HCT116 (cell line): ENCODE data around the gene DYNC1I1. TPM values are rescaled to one million over a fixed set of nuclear protein-coding genes. Genes with fewer than 3 reads are reported as not detected.

Source experiments
- ATAC-seq: fragments of 200-7000 bp; cut with Tn5 transposase; 2 replicates; pipeline ENCODE4 v1.9.1; 2020; ENCODE audit warnings: mild to moderate bottlenecking, moderate library complexity
- BruUV-seq: library from RNA; stranded (reverse); fragments of 400-500 nt; replicated peaks from 2 replicates; lab custom pipeline; 2021; lab: Mats Ljungman, UMichigan
- CTCF ChIA-PET: fragments of 300-600 bp; sonication (Branson Sonifier 250); formaldehyde crosslinking; loops from one replicate; lab custom pipeline; 2021; ENCODE audit warnings: antibody characterized with exemption; lab: Charles Lee
- POLR2A ChIA-PET: fragments of 300-600, 350-600 bp; sonication (Branson Sonifier 250); formaldehyde crosslinking; loops from one replicate; lab custom pipeline; 2021; ENCODE audit warnings: antibody characterized with exemption; lab: Charles Lee
- RAD21 ChIA-PET, 2 experiments: fragments of 300-600 bp; sonication (Branson Sonifier 250); formaldehyde crosslinking; loops; one replicate each; lab custom pipeline; 2023; ENCODE audit warnings: low total read pairs in 2 of 2; ENCODE audit not compliant: uncharacterized antibody in 2 of 2, unreplicated experiment in 2 of 2, low non-redundant PET in 1 of 2; lab: Charles Lee
- DNase-seq: peaks from one replicate; pipeline ENCODE4 v3.0.0-alpha.2; 2010; ENCODE audit warnings: low read depth, low spot score
- H2AFZ ChIP-seq: fragments of 200-600 bp; shearing (Covaris generic), sonication (generic); 2 replicates; pipeline ENCODE4 v1.6.1; 2017; ENCODE audit warnings: low read depth, mixed run types, mixed read lengths, antibody characterized with exemption, low read length; ENCODE audit not compliant: poor library complexity, severe bottlenecking
- H3K27ac ChIP-seq: 2 replicates; pipeline ENCODE4 v1.5.1; 2012; ENCODE audit warnings: low read depth, low read length
- H3K27me3 ChIP-seq: fragments of 200-600 bp; sonication (generic); 2 replicates; pipeline ENCODE4 v1.6.1; 2016; ENCODE audit warnings: mixed run types, low read length, mixed read lengths; ENCODE audit not compliant: insufficient read depth
- H3K36me3 ChIP-seq, 2 experiments: fragments of 200-500 bp in 1 of 2; fragments of 200-600 bp in 1 of 2; sonication (Bioruptor generic) in 1 of 2; sonication (generic) in 1 of 2; 2 replicates each; pipeline versions ENCODE4 v1.5.1 to v1.6.1; 2014 to 2016; ENCODE audit warnings: low read length in 2 of 2, inconsistent platforms in 1 of 2, mixed read lengths in 1 of 2, mixed run types in 1 of 2; ENCODE audit not compliant: insufficient read depth in 2 of 2, control insufficient read depth in 1 of 2
- H3K4me1 ChIP-seq, 2 experiments: fragments of 200-600 bp in 1 of 2; sonication (generic) in 1 of 2; 2 replicates each; pipeline versions ENCODE4 v1.5.1 to v1.6.1; 2012 to 2017; ENCODE audit warnings: low read length in 2 of 2, inconsistent platforms in 1 of 2, mild to moderate bottlenecking in 1 of 2, mixed read lengths in 1 of 2, mixed run types in 1 of 2, moderate library complexity in 1 of 2; ENCODE audit not compliant: insufficient read depth in 2 of 2, control insufficient read depth in 1 of 2
- H3K4me2 ChIP-seq: fragments of 200-600 bp; sonication (generic); 2 replicates; pipeline ENCODE4 v1.6.1; 2017; ENCODE audit warnings: mixed run types, low read length, mixed read lengths
- H3K4me3 ChIP-seq, 2 experiments: fragments of 200-600 bp in 1 of 2; sonication (generic) in 1 of 2; replicated peaks in 1 of 2; 2 replicates each; pipeline ENCODE4 v1.5.1; 2011 to 2016; ENCODE audit warnings: low read length in 2 of 2, control low read depth in 1 of 2, low read depth in 1 of 2, mild to moderate bottlenecking in 1 of 2, mixed read lengths in 1 of 2, mixed run types in 1 of 2
- H3K79me2 ChIP-seq: fragments of 200-600 bp; sonication (generic); 2 replicates; pipeline ENCODE4 v1.6.1; 2017; ENCODE audit warnings: mild to moderate bottlenecking, mixed run types, low read length, moderate library complexity, mixed read lengths; ENCODE audit not compliant: insufficient read depth
- H3K9ac ChIP-seq: fragments of 200-600 bp; sonication (generic); 2 replicates; pipeline ENCODE4 v1.6.1; 2016; ENCODE audit warnings: low read length, mixed read lengths
- H3K9me2 ChIP-seq: fragments of 200-600 bp; sonication (generic), shearing (Covaris generic); 2 replicates; pipeline ENCODE4 v1.6.1; 2017; ENCODE audit warnings: mixed run types, mild to moderate bottlenecking, moderate library complexity; ENCODE audit not compliant: insufficient read depth
- H3K9me3 ChIP-seq, 2 experiments: fragments of 200-500 bp in 1 of 2; fragments of 200-600 bp in 1 of 2; sonication (Bioruptor generic) in 1 of 2; sonication (generic) in 1 of 2; 2 replicates each; pipeline ENCODE4 v1.6.1; 2014 to 2017; ENCODE audit warnings: low read length in 2 of 2, mixed read lengths in 2 of 2, inconsistent platforms in 1 of 2, low read depth in 1 of 2, mild to moderate bottlenecking in 1 of 2, mixed run types in 1 of 2, moderate library complexity in 1 of 2; ENCODE audit not compliant: control insufficient read depth in 1 of 2, insufficient read depth in 1 of 2
- H4K20me1 ChIP-seq: fragments of 200-600 bp; sonication (generic), shearing (Covaris generic); 2 replicates; pipeline ENCODE4 v1.6.1; 2017; ENCODE audit warnings: mixed run types, mild to moderate bottlenecking, moderate library complexity; ENCODE audit not compliant: insufficient read depth
- CBX3 ChIP-seq: IDR thresholded peaks from 2 replicates; pipeline ENCODE4 v1.6.1; 2012; ENCODE audit warnings: low read depth
- EGR1 ChIP-seq: IDR thresholded peaks from 2 replicates; pipeline ENCODE4 v1.6.1; 2012; ENCODE audit warnings: low read depth
- JUND ChIP-seq: IDR thresholded peaks from 2 replicates; pipeline ENCODE4 v1.6.1; 2012
- POLR2A ChIP-seq: IDR thresholded peaks from 2 replicates; pipeline ENCODE4 v1.7.0; 2011; ENCODE audit warnings: borderline replicate concordance; ENCODE audit not compliant: insufficient read depth, insufficient read length; ENCODE audit errors: extremely low read depth
- YY1 ChIP-seq: IDR thresholded peaks from 2 replicates; pipeline ENCODE4 v1.6.1; 2011; ENCODE audit warnings: low read length, low read depth, moderate library complexity, mild to moderate bottlenecking; ENCODE audit not compliant: insufficient replicate concordance; ENCODE audit errors: extremely low read depth
- ZFX ChIP-seq: fragments of 450-650 bp; IDR thresholded peaks from 2 replicates; pipeline ENCODE4 v1.6.1; 2017
- intact Hi-C: fragments of 100-400 bp; cut with micrococcal nuclease; formaldehyde crosslinking; loops from 2 replicates; pipeline ENCODE4 v1.10.0; 2022
- total RNA-seq: library from RNA; stranded (reverse); gene quantifications from one replicate; pipeline ENCODE4 v1.2.1, GENCODE V29; 2021; ENCODE audit not compliant: unreplicated experiment
- TF ChIP-seq, protein P1 (sequence below), 3 experiments: fragments of 200-600 bp in 1 of 3; sonication (generic) in 1 of 3; IDR thresholded peaks in 2 of 3; conservative IDR thresholded peaks in 1 of 3; 2 replicates each; pipeline ENCODE4 v1.5.1; 2012 to 2017; ENCODE audit warnings: low read depth in 2 of 3, low read length in 2 of 3, antibody characterized with exemption in 1 of 3, borderline replicate concordance in 1 of 3, control low read depth in 1 of 3, mild to moderate bottlenecking in 1 of 3, mixed read lengths in 1 of 3, mixed run types in 1 of 3, moderate library complexity in 1 of 3; ENCODE audit not compliant: insufficient read depth in 1 of 3
- TF ChIP-seq, protein P2 (sequence below): IDR thresholded peaks from 2 replicates; pipeline ENCODE4 v1.6.1; 2012; ENCODE audit warnings: low read depth

Gene DYNC1I1
- total RNA-seq, 1 experiment from 2014 or later: not detected

DNA sequence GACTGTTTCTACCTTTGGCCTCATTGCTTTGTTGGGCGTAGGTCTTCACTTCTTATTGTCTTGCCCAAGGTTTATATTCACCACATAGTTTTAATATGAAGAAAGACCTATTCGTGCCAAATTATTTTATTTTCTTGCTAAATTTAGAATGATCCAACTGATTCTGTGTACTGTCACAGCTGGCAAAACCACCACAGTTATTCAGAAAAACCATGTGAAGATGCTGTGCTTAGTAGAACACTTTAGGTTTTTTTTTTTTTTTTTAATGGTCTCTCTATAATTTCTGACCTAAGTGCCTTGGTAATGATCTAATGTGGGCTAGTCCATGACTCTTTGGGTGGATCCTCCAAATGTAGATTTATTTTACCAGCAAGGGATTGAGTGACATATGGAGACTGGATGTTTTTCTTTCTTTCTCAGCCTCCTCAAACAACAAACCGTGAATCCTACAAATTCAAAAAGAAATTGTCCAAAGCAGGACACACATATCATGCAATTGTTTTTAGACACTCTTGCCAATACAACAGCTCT, 243.8 kb downstream of the DYNC1I1 start:
- ChIA-PET RAD21 (no interaction called here), CTCF (no interaction called here), POLR2A (no interaction called here)
- intact Hi-C loops: no loop called here
- peaks cover 32% of the 10 kb centered on the region; the same call in 1 of the 2 replicates for H3K27me3 ChIP-seq
- H3K27ac ChIP-seq: no peak overlapping the region
- no peak overlapping the region for H3K4me2 ChIP-seq
- DNase-seq: no peak
- H3K4me3 ChIP-seq: no peak overlapping the region
- no TSS peak for BruUV-seq
- H2AFZ ChIP-seq: no peak overlapping the region
- no peaks in the 10 kb centered on the region for H3K9me3 ChIP-seq
- ATAC-seq: no peak
- no peaks in the 10 kb centered on the region for H3K79me2 ChIP-seq
- TF ChIP-seq YY1 (no peak), JUND (no peak), POLR2A (no peak), ZFX (no peak), CBX3 (no peak), EGR1 (no peak)
- TF ChIP-seq, protein P1, sequence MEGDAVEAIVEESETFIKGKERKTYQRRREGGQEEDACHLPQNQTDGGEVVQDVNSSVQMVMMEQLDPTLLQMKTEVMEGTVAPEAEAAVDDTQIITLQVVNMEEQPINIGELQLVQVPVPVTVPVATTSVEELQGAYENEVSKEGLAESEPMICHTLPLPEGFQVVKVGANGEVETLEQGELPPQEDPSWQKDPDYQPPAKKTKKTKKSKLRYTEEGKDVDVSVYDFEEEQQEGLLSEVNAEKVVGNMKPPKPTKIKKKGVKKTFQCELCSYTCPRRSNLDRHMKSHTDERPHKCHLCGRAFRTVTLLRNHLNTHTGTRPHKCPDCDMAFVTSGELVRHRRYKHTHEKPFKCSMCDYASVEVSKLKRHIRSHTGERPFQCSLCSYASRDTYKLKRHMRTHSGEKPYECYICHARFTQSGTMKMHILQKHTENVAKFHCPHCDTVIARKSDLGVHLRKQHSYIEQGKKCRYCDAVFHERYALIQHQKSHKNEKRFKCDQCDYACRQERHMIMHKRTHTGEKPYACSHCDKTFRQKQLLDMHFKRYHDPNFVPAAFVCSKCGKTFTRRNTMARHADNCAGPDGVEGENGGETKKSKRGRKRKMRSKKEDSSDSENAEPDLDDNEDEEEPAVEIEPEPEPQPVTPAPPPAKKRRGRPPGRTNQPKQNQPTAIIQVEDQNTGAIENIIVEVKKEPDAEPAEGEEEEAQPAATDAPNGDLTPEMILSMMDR (IDR thresholded peaks at IDR 0.05 in 2 of 3, conservative IDR thresholded peaks at IDR 0.05 in 1 of 3; ENCODE audit: borderline replicate concordance in 1 of 3, insufficient read depth in 1 of 3, low read depth in 2 of 3, low read length in 2 of 3): no peak
- TF ChIP-seq, protein P2, sequence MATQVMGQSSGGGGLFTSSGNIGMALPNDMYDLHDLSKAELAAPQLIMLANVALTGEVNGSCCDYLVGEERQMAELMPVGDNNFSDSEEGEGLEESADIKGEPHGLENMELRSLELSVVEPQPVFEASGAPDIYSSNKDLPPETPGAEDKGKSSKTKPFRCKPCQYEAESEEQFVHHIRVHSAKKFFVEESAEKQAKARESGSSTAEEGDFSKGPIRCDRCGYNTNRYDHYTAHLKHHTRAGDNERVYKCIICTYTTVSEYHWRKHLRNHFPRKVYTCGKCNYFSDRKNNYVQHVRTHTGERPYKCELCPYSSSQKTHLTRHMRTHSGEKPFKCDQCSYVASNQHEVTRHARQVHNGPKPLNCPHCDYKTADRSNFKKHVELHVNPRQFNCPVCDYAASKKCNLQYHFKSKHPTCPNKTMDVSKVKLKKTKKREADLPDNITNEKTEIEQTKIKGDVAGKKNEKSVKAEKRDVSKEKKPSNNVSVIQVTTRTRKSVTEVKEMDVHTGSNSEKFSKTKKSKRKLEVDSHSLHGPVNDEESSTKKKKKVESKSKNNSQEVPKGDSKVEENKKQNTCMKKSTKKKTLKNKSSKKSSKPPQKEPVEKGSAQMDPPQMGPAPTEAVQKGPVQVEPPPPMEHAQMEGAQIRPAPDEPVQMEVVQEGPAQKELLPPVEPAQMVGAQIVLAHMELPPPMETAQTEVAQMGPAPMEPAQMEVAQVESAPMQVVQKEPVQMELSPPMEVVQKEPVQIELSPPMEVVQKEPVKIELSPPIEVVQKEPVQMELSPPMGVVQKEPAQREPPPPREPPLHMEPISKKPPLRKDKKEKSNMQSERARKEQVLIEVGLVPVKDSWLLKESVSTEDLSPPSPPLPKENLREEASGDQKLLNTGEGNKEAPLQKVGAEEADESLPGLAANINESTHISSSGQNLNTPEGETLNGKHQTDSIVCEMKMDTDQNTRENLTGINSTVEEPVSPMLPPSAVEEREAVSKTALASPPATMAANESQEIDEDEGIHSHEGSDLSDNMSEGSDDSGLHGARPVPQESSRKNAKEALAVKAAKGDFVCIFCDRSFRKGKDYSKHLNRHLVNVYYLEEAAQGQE: no peak
- H3K9ac ChIP-seq: no peak overlapping the region
- no peaks in the 10 kb centered on the region for H3K9me2 ChIP-seq
- H3K36me3 ChIP-seq: no peaks in the 10 kb centered on the region
- no peaks in the 10 kb centered on the region for H3K4me1 ChIP-seq
- H4K20me1 ChIP-seq: no peaks in the 10 kb centered on the region
